HG03520 (cell line): ENCODE results near the gene IQCH.
"Not testable (repeated sequence)": the region's sequence is repeated elsewhere in the genome, so short reads cannot be mapped to it uniquely, and the experiment has no call there.

Experiments
- ATAC-seq: cut with Tn5 transposase; IDR thresholded peaks from one replicate; pipeline ENCODE4 v1.9.1; 2021; ENCODE audit warnings: mild to moderate bottlenecking, moderate library complexity; ENCODE audit not compliant: unreplicated experiment

IQCH gene

DNA sequence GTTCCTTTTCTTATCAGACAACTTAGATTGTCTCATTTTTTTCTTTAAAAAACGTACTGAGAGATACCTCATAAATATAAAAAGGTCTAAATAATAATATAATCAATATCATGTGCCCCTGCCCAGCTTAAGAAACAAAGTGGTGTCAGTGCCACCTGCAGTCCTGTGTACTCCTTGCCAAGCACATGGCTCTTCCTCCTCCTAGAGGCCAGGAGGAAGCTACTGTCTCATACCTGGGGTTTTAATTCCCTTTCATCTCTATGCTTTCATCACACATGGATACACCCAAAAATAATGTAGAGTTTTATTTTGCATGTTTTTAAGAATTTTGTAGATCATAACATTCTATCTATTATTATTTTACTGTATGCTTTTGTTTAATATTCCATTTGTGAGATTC, 167.7 kb downstream of the IQCH start:
- no peak for ATAC-seq

DNA sequence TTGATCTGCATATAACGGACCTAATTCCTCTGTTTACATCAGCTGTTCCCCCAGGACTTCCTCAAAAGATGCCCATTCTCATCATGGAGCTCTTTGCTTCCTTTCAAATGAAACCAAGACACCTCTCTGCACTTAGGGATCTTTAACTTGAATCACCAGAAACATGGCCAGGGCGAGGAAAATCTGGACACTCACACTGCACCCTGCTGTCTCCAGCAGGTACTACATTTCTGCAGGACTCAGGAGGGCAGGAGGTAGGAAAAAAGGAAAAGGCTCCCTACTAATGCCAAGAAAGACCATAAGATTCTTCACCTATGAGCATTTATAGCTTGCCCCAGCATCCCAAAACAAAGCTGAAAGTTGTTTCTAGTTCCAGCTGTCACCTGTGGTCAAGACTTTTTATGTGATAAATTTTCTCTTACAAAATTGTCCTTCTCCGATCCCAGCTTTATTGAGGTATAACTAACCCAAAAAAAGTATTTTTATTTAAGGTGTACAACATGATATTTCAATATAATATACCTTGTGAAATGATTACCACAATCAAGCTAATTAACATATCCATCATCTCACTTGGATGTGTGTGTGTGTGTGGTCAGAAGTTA, 179.0 kb downstream of the IQCH start:
- ATAC-seq, result no peak

DNA sequence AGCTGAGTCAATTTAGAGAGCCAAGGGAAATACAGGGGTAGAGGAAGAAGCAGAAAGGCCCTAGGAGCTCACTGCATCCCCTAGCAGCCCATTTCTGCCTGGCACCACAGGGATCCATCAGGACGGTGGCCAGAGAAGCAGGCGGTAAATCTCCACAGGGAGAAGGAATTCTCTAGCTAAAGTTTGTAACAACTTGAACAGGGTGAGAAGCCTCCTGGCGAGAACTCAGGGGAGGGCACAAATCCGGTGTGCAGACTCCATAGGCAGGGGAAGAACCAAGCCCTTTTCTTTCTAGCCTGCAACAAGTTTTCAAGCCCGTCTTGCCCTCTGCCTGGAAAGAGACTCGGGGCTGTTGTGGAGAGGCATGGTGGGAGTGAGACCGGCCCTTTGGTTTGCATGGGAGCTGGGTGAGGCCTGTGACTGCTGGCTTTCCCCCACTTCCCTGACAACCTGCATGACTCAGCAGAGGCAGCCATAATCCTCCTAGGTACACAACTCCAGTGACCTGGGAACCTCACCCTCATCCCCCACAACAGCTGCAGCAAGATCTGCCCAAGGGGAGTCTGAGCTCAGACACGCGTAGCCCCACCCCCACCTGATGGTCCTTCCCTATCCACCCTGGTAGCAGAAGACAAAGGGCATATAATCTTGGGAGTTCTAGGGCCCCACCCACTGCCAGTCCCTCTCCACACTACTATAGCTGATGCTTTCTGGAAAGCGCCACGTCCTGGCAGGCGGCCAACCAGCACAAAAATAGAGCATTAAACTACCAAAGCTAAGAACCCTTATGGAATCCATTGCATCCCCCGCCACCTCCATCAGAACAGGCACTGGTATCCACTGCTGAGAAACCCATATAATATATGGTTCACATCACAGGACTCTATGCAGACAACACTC, 182.0 kb downstream of the IQCH start:
- not testable (repeated sequence) for ATAC-seq

DNA sequence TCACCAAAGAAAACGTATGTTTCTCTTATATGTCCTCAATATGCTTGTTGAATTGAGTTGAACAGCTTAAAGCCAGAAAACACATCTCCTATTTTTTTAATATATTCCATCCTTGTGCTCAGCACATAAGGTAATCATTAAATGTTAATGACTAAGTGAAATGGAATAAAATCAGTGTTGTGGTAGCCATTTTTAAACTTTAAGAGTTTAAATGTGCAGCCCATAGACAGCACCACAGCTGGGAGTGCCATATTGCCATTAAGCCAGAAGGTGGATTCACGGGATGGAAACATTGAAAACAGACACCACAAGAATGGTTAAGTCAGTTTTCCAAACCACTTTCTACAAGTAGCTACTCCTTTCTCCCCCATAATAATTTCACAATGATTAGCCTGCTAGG, 189.5 kb downstream of the IQCH start:
- no peak for ATAC-seq

DNA sequence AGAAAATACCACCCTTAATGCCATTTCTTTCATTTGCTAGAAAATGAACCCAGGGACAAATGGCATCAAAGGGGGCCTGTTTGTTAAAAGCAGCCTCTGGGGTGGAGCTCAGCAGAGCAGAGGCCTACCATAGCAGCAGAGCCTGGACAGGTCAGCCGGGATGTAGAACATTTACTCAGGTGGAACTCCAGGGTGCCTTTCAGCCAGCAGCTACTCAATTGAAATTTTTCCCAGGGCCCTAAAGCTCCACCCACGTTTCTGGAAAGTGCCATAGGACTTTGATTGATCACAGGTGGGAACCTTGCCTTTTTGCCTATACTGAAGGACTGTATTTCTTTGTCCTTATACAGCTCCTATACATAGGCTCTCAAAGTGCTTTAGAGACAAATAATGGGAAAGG, 191.9 kb downstream of the IQCH start:
- no peak for ATAC-seq

DNA sequence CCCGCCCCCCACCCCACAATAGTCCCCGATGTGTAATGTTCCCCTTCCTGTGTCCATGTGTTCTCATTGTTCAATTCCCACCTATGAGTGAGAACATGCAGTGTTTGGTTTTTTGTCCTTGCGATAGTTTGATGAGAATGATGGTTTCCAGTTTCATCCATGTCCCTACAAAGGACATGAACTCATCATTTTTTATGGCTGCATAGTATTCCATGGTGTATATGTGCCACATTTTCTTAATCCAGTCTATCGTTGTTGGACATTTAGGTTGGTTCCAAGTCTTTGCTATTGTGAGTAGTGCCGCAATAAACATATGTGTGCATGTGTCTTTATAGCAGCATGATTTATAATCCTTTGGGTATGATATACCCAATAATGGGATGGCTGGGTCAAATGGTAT, 193.8 kb downstream of the IQCH start:
- not testable (repeated sequence) for ATAC-seq

DNA sequence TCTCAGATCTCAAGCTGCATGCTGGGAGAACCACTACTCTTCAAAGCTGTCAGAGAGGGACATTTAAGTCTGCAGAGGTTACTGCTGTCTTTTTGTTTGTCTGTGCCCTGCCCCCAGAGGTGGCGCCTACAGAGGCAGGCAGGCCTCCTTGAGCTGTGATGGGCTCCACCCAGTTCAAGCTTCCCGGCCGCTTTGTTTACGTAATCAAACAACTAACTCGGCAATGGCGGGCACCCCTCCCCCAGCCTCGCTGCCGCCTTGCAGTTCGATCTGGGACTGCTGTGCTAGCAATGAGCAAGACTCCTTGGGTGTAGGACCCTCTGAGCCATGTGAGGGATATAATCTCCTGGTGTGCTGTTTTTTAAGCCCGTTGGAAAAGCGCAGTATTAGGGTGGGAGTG, 199.1 kb downstream of the IQCH start:
- not testable (repeated sequence) for ATAC-seq

DNA sequence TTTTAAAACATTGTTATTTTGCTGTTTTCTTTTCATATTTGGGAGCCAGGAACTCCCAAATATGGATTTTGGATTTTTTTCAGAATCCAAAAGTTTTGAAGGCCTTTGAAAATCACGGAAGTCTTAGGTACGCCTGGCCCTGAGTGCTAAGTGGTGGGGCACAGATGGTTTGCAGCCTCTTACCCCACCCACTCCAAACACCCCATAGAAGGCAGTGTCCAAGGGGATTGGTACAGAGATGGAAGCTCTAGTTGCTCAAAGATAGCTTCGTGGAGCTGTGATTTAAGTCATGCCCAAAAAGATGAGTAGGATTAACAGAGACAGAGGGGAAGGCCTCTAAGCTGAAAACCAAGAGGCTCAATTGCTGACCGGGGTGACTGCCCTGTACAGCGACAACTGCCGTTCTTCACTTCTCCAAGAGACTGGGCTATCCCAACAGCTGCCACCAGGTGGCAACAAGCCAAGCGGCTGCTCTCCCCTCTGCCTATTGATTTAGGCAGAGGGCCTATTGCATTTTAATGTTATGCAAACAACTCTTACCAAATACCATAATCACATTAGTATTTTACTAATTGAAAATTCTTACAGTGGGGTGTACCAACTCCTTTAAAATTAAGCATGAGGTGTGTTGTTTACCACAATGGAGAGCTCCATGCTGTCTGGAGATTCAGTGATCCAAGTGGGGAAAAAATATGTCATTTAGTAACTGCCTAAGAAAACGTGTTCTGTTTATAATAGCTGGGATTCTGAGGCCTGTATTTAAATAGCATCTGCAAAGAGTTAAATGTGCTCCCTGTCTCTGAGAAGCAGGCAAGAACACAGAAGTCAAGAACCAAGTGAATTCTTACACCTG, 202.3 kb downstream of the IQCH start:
- ATAC-seq, result no peak

DNA sequence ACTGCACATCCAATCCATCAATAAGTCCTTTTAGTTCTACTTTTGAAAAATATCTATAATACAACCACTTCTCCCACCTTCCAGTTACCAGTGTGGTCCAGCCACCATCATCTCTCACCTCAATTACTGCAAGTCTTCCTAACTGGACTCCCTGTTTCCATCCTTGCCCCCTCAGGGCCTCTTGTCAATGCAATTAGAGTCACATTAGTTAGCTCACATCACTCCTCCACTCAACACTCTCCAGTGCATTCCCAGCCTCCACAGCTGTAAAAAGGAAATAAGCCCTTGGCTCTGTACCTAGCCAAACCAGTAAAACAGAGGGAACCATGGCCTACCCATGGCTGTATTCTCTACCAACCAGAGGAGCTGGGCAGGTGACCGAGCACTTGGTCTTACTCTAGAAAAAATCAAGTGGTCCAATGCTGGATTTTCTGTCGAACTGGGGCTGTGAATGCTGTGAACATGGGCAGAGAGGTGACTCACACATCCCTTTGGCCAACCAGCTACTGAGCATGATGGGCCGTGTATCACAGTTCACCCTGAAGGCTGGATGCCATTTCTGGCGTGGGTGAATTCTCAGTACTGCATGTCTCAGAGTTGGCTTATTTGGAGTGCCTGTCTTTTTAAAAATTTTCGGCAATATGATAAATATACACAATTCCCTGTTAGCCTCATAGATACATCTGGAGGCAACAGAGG, 203.9 kb downstream of the IQCH start:
- no peak for ATAC-seq

DNA sequence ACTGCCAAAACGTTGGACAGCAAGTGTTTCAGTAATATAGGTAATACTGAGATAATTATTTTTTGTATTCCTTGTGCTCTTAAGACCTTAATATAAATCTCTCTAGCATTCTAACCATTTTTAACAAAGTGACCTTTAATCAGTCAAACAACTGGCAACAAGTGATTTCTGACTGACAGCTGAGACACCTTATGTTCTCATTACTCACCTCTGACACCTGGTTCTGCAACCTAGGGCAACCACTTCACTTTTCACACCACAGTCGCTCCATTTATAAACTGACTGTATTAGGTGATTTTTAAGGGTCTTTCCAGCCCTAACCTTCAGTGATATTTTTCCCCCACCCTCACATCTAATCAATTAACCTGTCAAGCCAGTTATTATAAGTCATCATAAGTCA, 205.9 kb downstream of the IQCH start:
- no peak for ATAC-seq

DNA sequence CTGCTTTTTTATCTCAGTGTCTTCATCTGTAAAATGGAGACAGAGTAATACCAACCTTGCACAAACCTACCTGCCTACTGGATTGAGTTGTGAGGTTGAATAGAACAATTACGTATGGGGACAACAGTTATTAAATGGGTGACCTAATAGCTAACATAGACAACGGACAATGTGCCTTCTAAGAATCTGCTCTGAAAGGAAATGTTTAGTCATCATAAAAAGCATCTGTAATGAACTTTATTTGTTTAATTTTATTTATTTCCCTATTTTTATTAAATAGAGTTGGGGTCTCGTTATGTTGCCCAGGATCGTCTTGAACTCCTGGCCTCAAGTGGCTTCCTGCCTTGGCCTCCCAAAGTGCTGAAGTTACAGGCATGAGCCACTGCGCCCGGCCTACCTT, 207.1 kb downstream of the IQCH start:
- ATAC-seq, result no peak

DNA sequence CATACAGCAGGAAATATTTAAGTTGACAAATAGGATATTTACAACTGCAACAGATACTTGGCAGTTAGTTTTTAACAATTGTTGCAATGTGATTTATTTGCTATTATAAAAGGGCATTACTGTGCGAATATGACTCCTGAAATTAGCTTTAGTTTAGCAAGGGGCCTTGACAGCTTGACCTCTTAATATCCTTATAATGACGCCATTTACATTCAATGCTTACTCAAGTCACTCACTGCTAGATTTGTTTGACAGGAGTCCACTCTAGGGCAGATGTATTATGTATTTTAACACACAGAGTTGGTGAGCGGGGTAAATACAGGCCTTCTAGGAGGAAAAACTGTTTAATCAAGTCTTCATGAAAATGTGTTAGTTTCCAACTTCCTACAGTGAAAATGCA, 208.3 kb downstream of the IQCH start:
- no peak for ATAC-seq

DNA sequence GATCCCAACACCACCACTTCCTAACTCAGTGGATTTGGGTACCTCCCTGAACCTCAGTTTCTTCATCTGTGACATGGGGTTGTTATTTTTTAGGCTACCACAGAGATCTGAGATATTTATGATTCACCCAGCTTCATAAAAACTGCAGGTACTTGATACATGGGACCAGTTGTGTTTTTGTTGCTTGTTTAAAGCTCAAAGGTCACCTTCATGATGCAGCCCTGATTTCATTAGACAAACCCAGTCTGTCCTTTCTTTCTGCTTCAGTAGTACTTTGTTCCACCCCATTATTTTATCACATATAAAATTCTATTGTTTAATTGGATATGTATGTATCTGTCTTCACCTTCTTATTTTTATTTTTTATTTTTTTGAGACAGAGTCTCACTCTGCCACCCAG, 208.9 kb downstream of the IQCH start:
- no peak for ATAC-seq

DNA sequence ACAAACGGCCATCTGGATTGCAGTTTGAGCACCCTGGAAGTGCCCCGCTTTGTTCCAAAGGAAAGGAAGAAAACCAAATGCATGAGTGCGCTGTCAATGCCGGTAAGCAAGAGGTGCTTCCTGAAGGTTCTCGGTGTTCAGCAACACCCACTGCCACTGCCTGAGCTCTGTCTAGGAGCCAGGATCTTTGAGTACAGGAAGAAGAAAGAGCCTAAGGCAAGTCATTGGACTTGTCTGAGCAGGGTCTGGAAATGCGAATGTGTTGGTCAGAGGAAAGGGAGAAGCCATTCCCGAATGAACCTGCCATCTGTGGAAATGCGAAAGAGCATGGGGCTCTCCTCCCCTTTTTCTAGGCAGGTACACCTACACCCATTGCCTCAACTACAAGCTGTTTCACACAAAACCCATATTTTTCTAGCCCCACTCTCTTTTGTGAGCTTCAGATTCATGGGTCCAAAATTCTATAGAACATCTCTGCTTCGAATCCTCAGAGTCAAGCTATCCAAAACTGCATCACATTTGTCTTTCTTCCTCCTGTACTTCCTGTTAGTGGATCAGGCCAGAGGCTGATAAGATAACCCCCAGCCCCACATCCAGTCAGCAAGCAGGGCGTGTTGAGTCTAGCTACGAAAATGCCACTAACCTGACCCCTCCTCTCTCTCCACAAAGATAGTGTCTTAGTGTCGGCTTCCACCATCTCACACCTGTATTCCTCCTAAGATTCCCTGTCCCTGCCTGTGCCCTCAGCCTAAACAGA, 210.8 kb downstream of the IQCH start:
- ATAC-seq, result no peak

DNA sequence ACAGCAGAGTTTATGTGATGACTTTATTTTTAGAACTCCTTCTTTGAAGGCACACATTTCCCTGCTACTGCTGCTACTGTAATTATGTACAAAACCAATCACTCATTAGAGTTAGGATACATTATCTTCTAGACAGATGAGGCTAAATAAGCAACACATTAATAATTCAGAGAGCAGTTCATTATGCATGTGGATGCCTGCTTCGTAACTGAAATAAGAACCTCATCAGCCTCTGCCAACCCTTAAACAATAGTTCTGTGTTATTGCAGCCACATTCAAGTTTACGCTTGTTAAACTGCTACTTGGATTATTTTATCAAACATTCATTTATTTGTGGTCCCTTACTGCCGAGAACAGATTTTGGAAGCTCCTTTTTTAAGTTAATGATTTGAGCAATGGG, 213.8 kb downstream of the IQCH start:
- no peak for ATAC-seq

DNA sequence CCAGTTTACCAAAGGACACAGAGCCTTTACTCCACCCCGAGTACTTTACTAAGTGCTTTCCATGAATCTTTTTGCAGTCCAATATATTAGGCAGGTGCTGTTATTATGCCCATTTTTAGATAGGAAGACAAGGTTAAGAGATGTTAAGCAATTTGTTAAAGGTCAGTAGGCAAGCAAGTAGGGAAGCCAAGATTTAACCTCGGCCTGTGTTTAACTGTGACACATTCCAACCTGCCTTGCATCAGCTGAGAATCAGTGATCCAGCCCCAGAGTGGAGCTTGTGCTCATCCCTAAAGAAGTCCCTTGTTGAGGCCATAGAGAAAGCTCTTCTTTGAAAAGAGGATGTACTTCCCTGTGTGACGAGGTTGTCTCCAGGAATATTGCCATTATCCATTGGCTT, 215.1 kb downstream of the IQCH start:
- no peak for ATAC-seq

DNA sequence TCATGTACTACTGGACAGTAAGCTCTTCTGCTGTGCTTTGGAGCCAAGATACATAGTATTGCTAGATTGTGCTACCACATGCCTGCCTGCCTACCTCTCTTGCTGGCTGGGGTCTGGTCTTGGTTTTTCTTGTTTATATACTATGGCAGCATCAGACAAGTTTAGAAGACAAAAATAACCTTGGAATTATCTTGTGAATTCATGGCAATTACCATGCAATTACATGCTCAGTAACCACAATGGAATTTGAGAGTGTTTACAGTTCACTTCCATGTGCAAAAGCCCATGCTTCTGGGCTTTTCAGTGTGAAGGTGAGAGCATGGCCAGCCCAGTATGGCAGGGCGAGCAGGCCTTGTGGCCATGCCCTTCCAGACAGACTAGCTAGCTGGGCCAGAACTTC, 218.4 kb downstream of the IQCH start:
- ATAC-seq, result no peak

DNA sequence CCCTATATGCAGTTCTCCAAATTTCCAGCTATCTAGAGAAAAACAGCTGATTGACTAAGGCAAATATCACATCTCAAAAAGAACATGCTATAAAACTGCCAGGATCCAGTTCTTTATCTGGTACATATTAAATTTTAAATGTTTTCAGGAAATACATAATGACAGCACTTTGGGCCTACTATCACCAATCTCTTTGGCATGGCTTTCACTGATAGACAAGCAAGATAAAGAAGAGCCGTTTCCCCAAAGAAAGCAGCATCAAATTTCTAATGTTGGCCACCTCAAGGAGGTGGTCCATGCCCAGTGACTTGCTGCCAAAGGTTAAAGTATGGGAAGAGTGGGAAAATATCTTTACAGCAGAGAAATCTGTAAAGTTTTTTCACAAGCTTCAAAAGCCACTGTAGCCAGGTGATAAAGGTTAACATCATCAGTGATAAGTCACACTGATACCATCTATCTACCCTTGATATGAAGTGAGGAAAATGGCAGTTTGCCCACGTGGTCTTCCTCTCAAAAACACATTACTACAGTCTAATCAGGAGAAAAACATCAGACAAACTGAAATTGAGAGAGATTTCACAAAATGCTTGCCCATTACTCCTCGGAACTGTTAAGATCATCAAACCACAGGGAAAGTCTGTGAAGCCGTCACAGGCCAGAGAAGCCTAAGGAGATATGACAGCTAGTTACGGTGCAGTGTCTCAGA, 220.0 kb downstream of the IQCH start:
- ATAC-seq, result no peak

DNA sequence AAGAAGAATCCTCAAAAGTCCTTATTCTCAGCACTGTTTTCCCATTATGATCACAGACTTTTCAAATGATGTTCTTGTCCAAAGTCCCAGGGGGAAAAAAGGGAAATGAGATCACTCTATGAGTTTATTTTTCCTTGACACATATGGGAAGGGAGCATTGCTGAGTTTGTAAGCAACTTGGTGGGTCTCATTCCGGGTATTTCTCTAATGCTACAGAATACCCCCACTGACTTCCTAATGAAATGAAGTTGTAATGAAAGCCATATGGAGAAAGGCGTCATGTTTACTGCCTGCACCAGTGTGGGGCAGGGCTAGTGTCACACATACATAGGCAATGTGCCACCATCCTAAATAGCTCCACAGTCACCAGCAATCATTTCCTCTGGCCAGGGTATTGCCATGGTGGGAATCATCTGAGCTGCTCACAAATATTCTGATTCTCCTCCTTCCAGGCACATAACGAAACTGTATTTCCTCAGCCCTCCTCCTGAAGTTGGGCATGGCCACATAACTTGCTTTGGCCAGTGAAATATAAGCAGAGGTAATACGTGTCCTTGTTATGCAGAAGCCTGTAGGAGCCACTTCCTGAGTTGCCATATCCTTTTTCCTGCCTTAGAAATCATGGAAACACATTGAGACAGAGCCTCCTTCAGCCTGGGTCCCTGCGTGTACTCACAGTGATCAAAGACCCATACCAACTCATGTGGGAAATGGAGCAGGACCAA, 225.4 kb downstream of the IQCH start:
- ATAC-seq, result no peak
